GM18951 (cell line): ENCODE results near the gene DTX4.
"Not testable (repeated sequence)": the region's sequence is repeated elsewhere in the genome, so short reads cannot be mapped to it uniquely, and the experiment has no call there.

ENCODE experiments used
- POLR2A ChIP-seq: IDR thresholded peaks from 4 replicates; pipeline ENCODE4 v1.6.1; 2011; ENCODE audit warnings: mild to moderate bottlenecking; ENCODE audit not compliant: insufficient read length, insufficient read depth; ENCODE audit errors: extremely low read depth
- in situ Hi-C: fragments of 300-500 bp; cut with MboI; formaldehyde crosslinking; loops from one replicate; pipeline ENCODE4 v1.12.0; 2022; ENCODE audit warnings: low sequenced_read_pairs, mixed read lengths, inconsistent platforms; ENCODE audit not compliant: unreplicated experiment

Gene DTX4

DNA sequence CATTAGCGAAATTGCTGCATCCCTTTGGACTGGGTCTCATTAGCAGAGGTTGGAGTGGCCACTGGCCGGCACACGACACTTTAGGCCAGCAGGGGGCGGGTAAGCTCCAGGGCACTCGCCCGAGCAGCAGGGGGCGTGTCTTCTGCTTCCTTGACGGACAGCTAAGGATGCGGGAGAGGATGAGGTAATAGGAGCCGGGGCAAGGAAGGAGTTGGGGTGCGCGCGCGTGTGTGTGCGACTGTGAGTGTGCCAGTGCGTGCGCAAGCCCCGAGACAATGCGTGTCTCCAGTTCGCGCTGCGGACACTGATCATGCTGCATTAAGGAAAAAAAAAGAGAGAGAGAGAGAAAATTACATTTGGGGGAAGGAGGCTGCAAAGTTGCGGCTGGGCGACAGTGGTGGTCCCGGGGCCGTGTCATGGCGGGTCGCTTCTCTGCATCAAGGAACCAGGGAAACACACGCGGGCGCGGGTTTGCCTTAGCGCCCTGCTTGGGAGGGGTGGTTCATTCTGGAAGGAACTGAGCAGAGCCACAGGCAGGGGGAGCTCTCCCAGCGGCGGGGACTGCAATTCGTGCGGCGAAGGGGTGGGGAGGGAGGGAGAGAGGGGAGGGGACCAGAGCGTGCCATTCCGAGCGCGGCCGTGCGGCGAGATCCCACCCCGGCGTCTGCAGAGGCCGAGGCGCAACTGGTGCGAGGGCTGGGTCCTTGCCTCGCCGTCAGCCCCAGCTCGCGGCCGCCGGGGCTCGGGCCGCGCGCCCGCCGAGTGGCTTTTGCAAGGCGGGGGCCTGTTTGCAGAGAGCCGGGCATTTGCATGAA is at the start of gene DTX4:
TSS of gene DTX4 (plus strand) at position 625 of the 815 bp plus-strand sequence. CDS start 464 bp downstream, outside the sequence.
- TF ChIP-seq POLR2A: peak; percentile 45
- in situ Hi-C loops: loop anchor here (5.0 kb wide), 1 partner anchor 36 kb away; no protein-coding TSS in a partner anchor

DNA sequence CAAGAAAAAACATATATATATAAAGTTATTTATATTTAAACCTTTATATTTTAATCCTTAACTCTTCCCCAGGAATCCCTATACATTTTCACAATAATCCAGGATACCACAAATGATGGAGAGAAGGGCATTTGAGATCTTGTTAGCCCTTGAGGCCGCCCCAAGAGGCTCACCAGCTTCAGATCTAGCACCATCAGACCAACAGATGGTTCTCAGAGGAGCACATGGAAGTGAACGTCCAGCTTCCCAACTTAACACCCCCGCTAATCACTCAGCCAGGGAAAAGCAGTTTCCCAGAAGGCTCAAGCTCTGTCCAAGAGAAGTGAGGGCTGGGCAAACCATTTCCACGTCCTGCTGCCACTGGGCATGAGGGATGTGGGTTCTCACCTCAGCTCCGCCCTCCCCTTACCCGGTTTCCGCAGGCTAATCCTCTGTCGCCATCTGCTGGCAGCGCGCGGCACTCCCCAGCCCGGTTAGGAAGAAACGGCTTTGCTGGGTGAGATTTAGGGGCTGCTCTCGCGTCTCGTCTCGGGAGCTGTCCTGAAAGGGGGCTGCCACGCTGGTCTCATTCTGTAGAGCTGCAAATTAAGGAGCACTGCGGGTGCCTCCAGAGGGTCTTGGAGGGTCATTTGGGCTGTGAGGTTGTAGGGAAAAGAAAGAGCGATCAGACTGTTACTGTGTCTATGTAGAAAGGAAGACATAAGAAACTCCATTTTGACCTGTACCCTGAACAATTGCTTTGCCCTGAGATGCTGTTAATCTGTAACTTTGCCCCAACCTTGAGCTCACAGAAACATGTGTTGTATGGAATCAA is 36.1 kb upstream of the DTX4 start:
- in situ Hi-C loops: no loop called here

DNA sequence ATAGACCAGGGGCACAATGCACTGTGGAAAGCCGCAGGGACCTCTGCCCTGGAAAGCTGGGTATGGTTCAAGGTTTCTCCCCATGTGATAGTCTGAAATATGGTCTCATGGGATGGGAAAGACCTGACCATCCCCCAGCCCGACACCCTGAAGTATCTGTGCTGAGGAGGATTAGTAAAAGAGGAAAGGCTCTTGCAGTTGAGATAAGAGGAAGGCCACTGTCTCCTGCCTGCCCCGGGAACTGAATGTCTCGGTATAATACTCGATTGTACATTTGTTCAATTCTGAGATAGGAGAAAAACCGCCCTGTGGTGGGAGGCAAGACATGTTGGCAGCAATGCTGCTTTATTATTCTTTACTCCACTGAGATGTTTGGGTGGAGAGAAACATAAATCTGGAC is 35.4 kb upstream of the DTX4 start:
- in situ Hi-C loops: not testable (repeated sequence)

More for the DNA sequence above, 36.1 kb upstream of the DTX4 start:
- no peak for TF ChIP-seq POLR2A

DNA sequence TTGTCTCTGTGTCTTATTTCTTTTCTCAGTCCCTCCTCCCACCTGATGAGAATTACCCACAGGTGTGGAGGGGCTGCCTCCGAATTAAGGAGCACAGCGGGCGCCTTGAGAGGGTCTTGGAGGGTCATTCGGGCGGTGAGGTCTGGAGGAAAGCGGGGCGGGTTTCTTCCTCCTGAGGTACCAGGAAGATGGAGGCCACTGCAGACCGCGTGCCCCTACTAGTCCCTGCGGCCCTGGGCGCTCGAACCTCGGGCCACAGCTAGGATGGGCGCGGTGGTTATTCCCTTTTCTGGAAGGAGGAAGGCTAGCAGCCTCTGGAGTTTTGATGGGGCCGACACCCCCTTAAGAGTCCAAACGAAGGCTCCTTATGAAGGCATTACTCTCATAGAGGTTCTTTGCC is 34.7 kb upstream of the DTX4 start:
- in situ Hi-C loops: no loop called here
- no peak for TF ChIP-seq POLR2A

DNA sequence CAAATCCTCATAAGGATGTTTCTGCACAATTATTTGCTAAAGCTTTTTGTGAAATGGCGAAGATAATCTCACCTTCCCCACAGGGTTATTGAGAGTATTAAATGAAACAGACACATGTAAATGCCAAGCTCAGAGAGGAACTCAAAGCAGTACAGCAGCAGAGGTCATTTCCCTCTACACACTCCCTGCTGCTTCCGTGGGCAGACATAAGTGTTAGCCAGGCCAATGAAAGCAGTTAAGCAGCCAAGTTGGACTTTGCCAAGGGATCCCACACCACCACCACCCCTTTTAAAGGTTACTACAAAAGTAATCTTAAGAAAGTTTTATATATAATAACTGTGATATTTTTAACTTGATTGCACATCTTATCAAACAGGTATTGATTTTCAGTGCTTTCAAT is 33.3 kb upstream of the DTX4 start:
- no peak for TF ChIP-seq POLR2A
- in situ Hi-C loops: no loop called here

DNA sequence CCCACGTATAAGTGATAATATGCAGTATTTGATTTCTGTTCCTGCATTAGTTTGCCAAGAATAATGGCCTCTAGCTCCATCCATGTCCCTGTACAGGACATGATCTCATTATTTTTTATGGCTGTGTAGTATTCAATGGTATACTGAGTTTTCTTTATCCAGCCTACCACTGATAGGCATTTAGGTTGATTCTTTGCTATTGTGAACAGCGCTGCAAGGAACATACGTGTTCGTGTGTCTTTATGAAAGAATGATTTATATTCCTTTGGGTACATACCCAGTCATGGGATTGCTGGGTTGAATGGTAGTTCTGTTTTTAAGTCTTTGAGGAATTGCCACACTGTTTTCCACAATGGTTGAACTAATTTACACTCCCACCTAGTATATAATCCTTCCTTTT is 30.7 kb upstream of the DTX4 start:
- in situ Hi-C loops: no loop called here
- TF ChIP-seq POLR2A: no peak

DNA sequence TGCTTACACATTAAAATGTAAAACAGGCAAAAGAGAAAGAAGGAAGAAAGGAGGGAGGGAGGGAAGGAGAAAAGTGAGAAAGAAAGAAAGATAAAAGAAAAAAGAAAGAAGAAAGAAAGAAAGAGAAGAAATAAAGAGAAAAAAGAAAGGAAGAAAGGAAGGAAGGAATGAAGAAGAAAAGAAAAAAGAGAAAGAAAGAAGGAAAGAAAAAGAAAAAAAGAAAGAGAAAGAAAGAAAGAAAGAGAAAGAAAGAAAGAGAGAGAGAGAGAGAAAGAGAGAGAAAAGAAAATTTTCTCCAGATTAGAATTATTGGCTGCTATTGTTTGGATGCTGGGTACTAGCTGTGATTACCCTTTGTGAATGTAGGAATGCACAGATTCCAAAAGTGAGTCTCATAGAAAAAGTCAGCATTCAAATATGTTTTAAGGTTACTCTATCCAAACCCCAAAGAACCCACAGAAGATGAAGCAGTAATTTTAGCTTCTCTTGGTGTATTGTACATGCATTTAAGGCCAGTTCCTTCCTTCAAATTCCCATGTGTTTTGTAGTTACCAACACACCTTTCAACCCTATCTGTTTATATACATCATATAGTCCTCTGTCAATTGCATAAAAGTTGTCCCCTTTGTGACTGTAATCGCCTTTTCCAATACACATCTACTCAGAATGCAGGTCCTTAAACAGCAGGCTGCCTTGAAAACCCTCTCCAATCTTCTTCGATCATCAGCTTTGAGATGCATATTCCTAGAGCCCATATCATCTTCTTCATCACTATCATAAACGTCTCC is 30.1 kb upstream of the DTX4 start:
- in situ Hi-C loops: no loop called here
- TF ChIP-seq POLR2A: no peak

DNA sequence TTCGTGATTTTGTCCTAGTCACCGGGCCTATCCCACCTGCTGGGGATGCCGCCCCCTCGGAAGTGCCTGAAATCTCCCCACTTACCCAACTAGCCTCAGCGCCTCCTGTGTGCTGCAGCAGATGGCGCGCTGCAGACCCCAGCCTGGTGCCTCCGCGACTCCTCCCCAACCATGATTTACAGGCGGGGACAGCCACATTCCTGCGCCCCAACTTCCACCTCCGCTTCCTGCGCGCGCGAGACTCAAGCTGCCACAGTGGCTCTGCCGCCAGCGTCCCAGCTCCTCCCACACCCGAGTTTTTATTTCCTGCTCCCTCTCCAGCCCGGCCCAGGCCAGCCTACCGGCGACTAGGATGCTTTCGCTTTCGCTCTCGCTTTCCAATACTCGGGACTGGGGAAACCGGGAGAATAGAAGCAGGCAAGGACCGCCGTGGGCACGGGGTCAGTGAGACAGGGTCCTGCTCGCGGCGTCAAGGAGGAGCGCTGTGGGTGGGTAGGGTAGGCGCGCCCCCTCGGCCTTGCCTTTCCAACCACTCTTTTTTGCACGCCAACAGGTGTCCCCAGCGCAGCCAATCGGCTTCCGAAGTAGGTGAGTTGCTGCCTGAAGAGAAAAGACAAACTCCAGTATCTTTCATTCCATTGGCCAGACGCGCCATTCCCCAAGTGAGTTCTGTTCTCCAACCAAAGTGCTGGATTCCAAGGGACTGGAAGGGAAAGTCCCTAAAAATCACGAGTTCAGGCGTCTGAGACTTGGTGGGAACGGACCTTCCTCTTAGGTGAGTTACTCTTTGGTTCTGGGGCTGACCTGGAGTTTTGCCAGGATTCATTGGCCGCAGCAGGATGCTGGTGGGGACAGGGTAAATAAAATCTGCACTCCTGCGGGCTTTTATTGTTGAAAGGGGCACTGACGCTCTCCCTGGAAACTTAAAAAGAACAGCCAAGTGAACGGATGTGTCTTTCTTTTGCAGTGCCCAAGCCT is 29.1 kb upstream of the DTX4 start, which contains the start of gene FAM111A:
TSS of gene FAM111A (plus strand) at position 327 of the 978 bp plus-strand sequence. CDS start 6,017 bp downstream, outside the sequence.
- TF ChIP-seq POLR2A: peak; percentile 63
- in situ Hi-C loops: no loop called here

DNA sequence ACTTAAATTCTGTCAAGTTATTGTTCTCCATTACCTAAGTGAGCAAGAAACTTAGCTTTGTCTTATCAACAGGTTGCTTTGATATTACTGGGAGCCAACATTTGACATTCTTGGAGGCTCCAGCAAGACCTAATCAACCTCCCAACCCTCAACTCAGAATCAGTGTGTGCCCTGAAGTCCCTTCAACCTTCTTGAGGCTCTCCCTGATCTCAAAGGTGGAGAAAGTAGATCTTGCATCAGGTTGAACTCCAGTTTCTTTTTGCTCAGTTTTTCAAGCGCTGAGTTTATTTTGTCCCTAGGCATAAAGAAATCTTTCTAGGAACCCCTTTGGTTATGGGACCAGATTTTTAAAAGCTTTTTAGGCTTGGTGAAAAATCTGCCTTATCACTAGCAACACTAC is 27.8 kb upstream of the DTX4 start:
- in situ Hi-C loops: no loop called here
- no peak for TF ChIP-seq POLR2A

DNA sequence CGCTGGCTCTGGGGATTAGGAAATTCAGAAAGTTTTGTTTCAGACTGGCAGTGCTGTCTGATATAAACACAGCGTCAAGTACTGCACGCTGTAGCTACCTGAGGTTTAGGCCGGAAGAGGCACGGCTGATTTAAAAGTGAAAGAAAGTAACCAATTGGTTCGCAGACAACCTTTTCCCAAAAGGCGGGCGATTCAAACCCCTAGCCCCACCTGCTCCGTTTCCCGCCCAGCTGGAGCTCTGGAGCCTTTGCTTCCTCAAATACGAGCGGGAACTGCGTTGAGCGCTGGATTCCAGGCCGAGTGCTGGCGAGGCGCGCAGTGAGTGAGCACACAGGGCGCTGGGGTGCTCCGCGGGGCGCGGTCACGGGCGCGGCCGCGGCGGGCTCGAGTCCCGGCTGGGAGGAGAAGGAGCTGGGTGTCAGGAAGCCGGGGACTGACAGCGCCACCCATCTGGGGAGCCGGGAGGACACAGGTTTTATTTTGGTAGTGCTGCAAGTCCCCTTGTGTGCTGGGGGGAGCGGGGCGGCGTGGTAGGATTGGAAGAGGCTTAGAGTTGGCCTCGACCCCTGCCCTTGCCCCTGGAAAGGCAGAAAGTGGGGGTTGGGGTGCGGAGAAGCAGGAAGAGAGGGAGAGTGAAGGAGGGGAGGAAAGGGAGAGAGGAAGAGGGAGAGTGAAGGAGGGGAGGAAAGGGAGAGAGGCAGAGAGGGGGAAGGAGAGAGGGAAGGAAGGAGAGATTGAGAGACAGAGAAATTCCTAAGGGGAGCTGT is 27.2 kb upstream of the DTX4 start:
- in situ Hi-C loops: no loop called here
- TF ChIP-seq POLR2A: peak; percentile 75

DNA sequence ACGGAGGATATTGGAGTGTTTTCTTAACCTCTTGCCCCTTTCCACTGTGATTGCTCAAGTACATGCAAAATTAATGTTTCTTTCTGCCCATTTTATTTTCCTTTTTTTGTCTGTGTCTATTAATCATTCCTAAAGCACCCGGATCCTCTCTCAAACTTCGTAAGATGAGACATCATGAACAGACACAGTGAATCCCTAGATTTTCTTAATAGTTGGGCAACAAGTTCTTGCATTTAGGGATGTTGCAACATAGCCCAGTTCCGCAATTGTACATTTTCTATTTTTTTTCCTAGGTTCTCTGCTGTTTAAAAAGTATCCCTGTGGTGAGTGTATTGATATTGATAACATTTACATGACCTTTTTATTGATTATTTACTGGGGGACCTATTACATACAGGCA is 26.4 kb upstream of the DTX4 start:
- in situ Hi-C loops: no loop called here
- no peak for TF ChIP-seq POLR2A
